Colonic mucosa (tissue), 4 donors: ENCODE results near the gene PEPD. TPM values are rescaled to one million over a fixed set of nuclear protein-coding genes. Genes with fewer than 3 reads are reported as not detected.

Source experiments
- DNase-seq: peaks from one replicate; pipeline ENCODE4 v3.0.0-alpha.2; 2020
- H3K27ac ChIP-seq: fragments of 200-600 bp; one replicate; pipeline ENCODE4 v1.8.0; 2021
- H3K27me3 ChIP-seq: fragments of 200-600 bp; one replicate; pipeline ENCODE4 v1.8.0; 2021
- H3K36me3 ChIP-seq: fragments of 200-600 bp; one replicate; pipeline ENCODE4 v1.8.0; 2021
- H3K4me1 ChIP-seq: fragments of 200-600 bp; one replicate; pipeline ENCODE4 v1.8.0; 2021; ENCODE audit warnings: mild to moderate bottlenecking
- H3K4me3 ChIP-seq: fragments of 200-600 bp; one replicate; pipeline ENCODE4 v1.8.0; 2021
- H3K9ac ChIP-seq, 2 donors: one replicate each; pipeline ENCODE4 v1.7.0; 2013; ENCODE audit warnings: control low read depth in 2 of 2, low read depth in 2 of 2, low read length in 2 of 2
- H3K9me3 ChIP-seq: fragments of 200-600 bp; one replicate; pipeline ENCODE4 v1.8.0; 2021
- CTCF ChIP-seq: fragments of 200-600 bp; IDR thresholded peaks from one replicate; pipeline ENCODE4 v1.8.0; 2022; ENCODE audit warnings: antibody characterized with exemption, mild to moderate bottlenecking
- intact Hi-C: fragments of 100-400 bp; cut with DNase I; formaldehyde crosslinking; loops from one replicate; pipeline ENCODE4 v1.14.1; 2022
- total RNA-seq, 2 donors: library from RNA; stranded (reverse); fragmentation: NEBNext Ultra II Directional in 1 of 2; extraction: Animal tissue kit (Norgen Biotek cat#: 25700) in 1 of 2; gene quantifications; one replicate each; pipeline ENCODE4 v1.2.1, GENCODE V29; 2021
- donor health status: healthy.
- donor health status: DM: no; HTN: no; CAD: no.
- donor health status: DM: no; HTN: no; CAD: no.

PEPD gene
- total RNA-seq, 2 donors from 2014 or later = 47.9 to 71.4 TPM

- H3K9ac ChIP-seq = no peak overlapping the region
- no peak for TF ChIP-seq CTCF
- intact Hi-C loops = no loop called here
- H3K36me3 ChIP-seq = no peaks in the 10 kb centered on the region
- peaks cover 3% of the 10 kb centered on the region for H3K27me3 ChIP-seq
- no peak for DNase-seq
- no peaks in the 10 kb centered on the region for H3K9me3 ChIP-seq
- H3K4me3 ChIP-seq = no peak overlapping the region
- H3K4me1 ChIP-seq = no peaks in the 10 kb centered on the region
- no peak overlapping the region for H3K27ac ChIP-seq
These were observed 178.3 kb downstream of the PEPD start for GRCh38 chr19:33343301-33343700.

GRCh38 chr19:33340991-33341390 lies 180.6 kb downstream of the PEPD start:
- Histone ChIP-seq H3K9me3 (no peaks in the 10 kb centered on the region), H3K27ac (no peak overlapping the region), H3K4me3 (no peak overlapping the region), H3K36me3 (no peaks in the 10 kb centered on the region), H3K9ac (no peak overlapping the region), H3K4me1 (no peaks in the 10 kb centered on the region), H3K27me3 (peaks cover 3% of the 10 kb centered on the region)
- DNase-seq = no peak
- intact Hi-C loops = no loop called here
- no peak for TF ChIP-seq CTCF

GRCh38 chr19:33339016-33339984 lies 182.3 kb downstream of the PEPD start:
- no peaks in the 10 kb centered on the region for H3K9me3 ChIP-seq
- no peak for DNase-seq
- H3K4me1 ChIP-seq = no peaks in the 10 kb centered on the region
- peaks cover 3% of the 10 kb centered on the region for H3K27me3 ChIP-seq
- TF ChIP-seq CTCF = no peak
- intact Hi-C loops = no loop called here
- H3K36me3 ChIP-seq = no peaks in the 10 kb centered on the region
- no peak overlapping the region for H3K4me3 ChIP-seq
- H3K27ac ChIP-seq = no peak overlapping the region
- H3K9ac ChIP-seq = no peak overlapping the region

Other genes starting within 250 kb of the PEPD start
- gene CEBPA, start 219.3 kb downstream of the PEPD start, total RNA-seq = 10 to 100 TPM; 67.1 to 76.4 TPM
- 10 to 100 TPM; 62.1 to 72.3 TPM for gene CEBPG, start 148.1 kb downstream of the PEPD start, total RNA-seq
- not detected for gene CHST8, start 100.2 kb upstream of the PEPD start, total RNA-seq